CD14-positive monocyte (primary cell): ENCODE measurements around the gene PRRC2A. TPM values are rescaled to one million over a fixed set of nuclear protein-coding genes. Genes with fewer than 3 reads are reported as not detected.

ENCODE experiments used
- DNase-seq, 3 donors: peaks; one replicate each; pipeline ENCODE4 v3.0.0-alpha.2; 2011 to 2022
- H2AFZ ChIP-seq: 2 replicates; pipeline ENCODE4 v1.6.0; 2012; ENCODE audit warnings: mild to moderate bottlenecking, low read depth, low read length, inconsistent platforms; ENCODE audit not compliant: insufficient read depth, poor library complexity, severe bottlenecking
- H3K27ac ChIP-seq, 2 donors: 1 replicate in 1 of 2; 2 replicates in 1 of 2; pipeline ENCODE4 v1.5.1; 2012 to 2013; ENCODE audit warnings: low read length in 2 of 2, control low read depth in 1 of 2, inconsistent platforms in 1 of 2, low read depth in 1 of 2, mild to moderate bottlenecking in 1 of 2
- H3K27me3 ChIP-seq, 2 donors: one replicate each; pipeline versions ENCODE4 v1.6.0 to v1.6.1; 2011 to 2013; ENCODE audit warnings: low read length in 2 of 2; ENCODE audit not compliant: control insufficient read depth in 2 of 2, insufficient read depth in 2 of 2
- H3K36me3 ChIP-seq, 2 donors: replicated peaks in 1 of 2; 1 replicate in 1 of 2; 2 replicates in 1 of 2; pipeline versions ENCODE4 v1.5.1 to v1.6.1; 2012 to 2013; ENCODE audit warnings: low read length in 2 of 2, control low read depth in 1 of 2, inconsistent platforms in 1 of 2, mild to moderate bottlenecking in 1 of 2; ENCODE audit not compliant: insufficient read depth in 2 of 2, control insufficient read depth in 1 of 2
- H3K4me1 ChIP-seq, 2 donors: 1 replicate in 1 of 2; 2 replicates in 1 of 2; pipeline versions ENCODE4 v1.5.1 to v1.6.1; 2012 to 2013; ENCODE audit warnings: low read length in 2 of 2, control low read depth in 1 of 2, inconsistent platforms in 1 of 2, mild to moderate bottlenecking in 1 of 2, moderate library complexity in 1 of 2; ENCODE audit not compliant: insufficient read depth in 2 of 2, control insufficient read depth in 1 of 2
- H3K4me2 ChIP-seq: replicated peaks from 2 replicates; pipeline ENCODE3; 2012; ENCODE audit warnings: low read length, moderate library complexity, mild to moderate bottlenecking; ENCODE audit not compliant: poor library complexity, severe bottlenecking; ENCODE audit errors: extremely low read depth
- H3K4me3 ChIP-seq, 3 experiments: fragments of 200-600 bp in 1 of 3; sonication (generic) in 1 of 3; replicated peaks in 1 of 3; 1 replicate in 2 of 3; 2 replicates in 1 of 3; pipeline ENCODE4 v1.5.1; 2011 to 2013; ENCODE audit warnings: low read length in 3 of 3, mild to moderate bottlenecking in 3 of 3, control low read depth in 2 of 3, low read depth in 2 of 3, inconsistent platforms in 1 of 3, moderate library complexity in 1 of 3
- H3K79me2 ChIP-seq: 2 replicates; pipeline ENCODE4 v1.6.0; 2012; ENCODE audit warnings: mild to moderate bottlenecking, control low read depth, inconsistent platforms, low read length, moderate library complexity; ENCODE audit not compliant: insufficient read depth
- H3K9ac ChIP-seq: 2 replicates; pipeline ENCODE4 v1.6.0; 2017; ENCODE audit warnings: low read length, mild to moderate bottlenecking; ENCODE audit not compliant: insufficient read depth, poor library complexity, severe bottlenecking
- H3K9me3 ChIP-seq, 2 donors: replicated peaks in 1 of 2; 1 replicate in 1 of 2; 2 replicates in 1 of 2; pipeline versions ENCODE4 v1.5.1 to v1.6.1; 2012 to 2013; ENCODE audit warnings: low read length in 2 of 2, control low read depth in 1 of 2; ENCODE audit not compliant: control insufficient read depth in 1 of 2, insufficient read depth in 1 of 2
- H4K20me1 ChIP-seq: 2 replicates; pipeline ENCODE4 v1.6.0; 2012; ENCODE audit warnings: mild to moderate bottlenecking, low read length, control low read depth, moderate library complexity; ENCODE audit not compliant: insufficient read depth
- H3K27ac Mint-ChIP-seq, 7 donors: one replicate each; pipeline ENCODE4 v1.8.0; 2020; ENCODE audit warnings: mild to moderate bottlenecking in 7 of 7, mixed read lengths in 7 of 7, moderate library complexity in 6 of 7, inconsistent platforms in 2 of 7
- H3K27me3 Mint-ChIP-seq, 3 donors: one replicate each; pipeline ENCODE4 v1.8.0; 2021 to 2022; ENCODE audit warnings: low read depth in 3 of 3, mild to moderate bottlenecking in 3 of 3, mixed read lengths in 3 of 3, moderate library complexity in 3 of 3, inconsistent platforms in 1 of 3
- H3K36me3 Mint-ChIP-seq, 2 donors: one replicate each; pipeline ENCODE4 v1.8.0; 2020; ENCODE audit warnings: mixed read lengths in 2 of 2, inconsistent platforms in 1 of 2, mild to moderate bottlenecking in 1 of 2
- H3K4me1 Mint-ChIP-seq: one replicate; pipeline ENCODE4 v1.8.0; 2020; ENCODE audit warnings: mild to moderate bottlenecking, mixed read lengths
- H3K4me3 Mint-ChIP-seq, 2 donors: one replicate each; pipeline ENCODE4 v1.8.0; 2020; ENCODE audit warnings: mild to moderate bottlenecking in 2 of 2, mixed read lengths in 2 of 2, moderate library complexity in 1 of 2
- H3K9me3 Mint-ChIP-seq, 7 donors: one replicate each; pipeline ENCODE4 v1.8.0; 2020 to 2022; ENCODE audit warnings: mixed read lengths in 7 of 7, mild to moderate bottlenecking in 6 of 7, moderate library complexity in 6 of 7, inconsistent platforms in 2 of 7
- CTCF ChIP-seq: fragments of 200-600 bp; IDR thresholded peaks from one replicate; pipeline ENCODE4 v1.8.0; 2022; ENCODE audit warnings: antibody characterized with exemption, mild to moderate bottlenecking
- WGBS: methylation state at CpG from one replicate; pipeline ENCODE4 v1.1.5; 2013; ENCODE audit warnings: missing lambda C conversion rate; ENCODE audit not compliant: insufficient coverage; 5-methylcytosine and 5-hydroxymethylcytosine counted together
- intact Hi-C, 2 donors: fragments of 100-400 bp; cut with micrococcal nuclease; formaldehyde crosslinking; loops; one replicate each; pipeline versions ENCODE4 v1.15.0 to v1.15.1; 2023
- polyA plus RNA-seq, 3 donors: library from polyadenylated mRNA; depleted of rRNA in 1 of 3; unstranded in 2 of 3; stranded (reverse) in 1 of 3; fragments of 300-500 nt in 2 of 3; fragments of >200 nt in 1 of 3; fragmentation: Illumina TruSeq in 2 of 3; gene quantifications; 1 replicate in 2 of 3; 2 replicates in 1 of 3; pipeline ENCODE4 v1.2.3, GENCODE V29; 2012 to 2021

PRRC2A gene
- polyA plus RNA-seq, 3 donors, result 1.2 to 76.7 (median 2.3) TPM

GRCh38 chr6:31633447-31633846 lies 12.9 kb downstream of the PRRC2A start:
- Histone ChIP-seq H3K4me3 (no peak overlapping the region), H4K20me1 (peaks cover 88% of the 10 kb centered on the region), H3K27me3 (no peaks in the 10 kb centered on the region), H2AFZ (no peak overlapping the region), H3K4me1 (no peaks in the 10 kb centered on the region), H3K9ac (no peak overlapping the region), H3K36me3 (peaks cover 94 to 99% of the 10 kb centered on the region in 2 donors), H3K27ac (no peak overlapping the region), H3K79me2 (peaks cover 27% of the 10 kb centered on the region), H3K9me3 (no peaks in the 10 kb centered on the region), H3K4me2 (no peak overlapping the region)
- Mint-ChIP-seq H3K4me3 (no peak overlapping the region), H3K27me3 (no peaks in the 10 kb centered on the region), H3K27ac (peak overlapping the region in 2 of 7 donors; percentile 30 to 70), H3K9me3 (no peaks in the 10 kb centered on the region), H3K4me1 (no peaks in the 10 kb centered on the region), H3K36me3 (peaks cover 91 to 97% of the 10 kb centered on the region in 2 donors)
- no CpG with 5 or more reads among the region's 7 CpGs for WGBS
- intact Hi-C loops, result no loop called here
- TF ChIP-seq CTCF, result no peak
- no peak for DNase-seq

DNA sequence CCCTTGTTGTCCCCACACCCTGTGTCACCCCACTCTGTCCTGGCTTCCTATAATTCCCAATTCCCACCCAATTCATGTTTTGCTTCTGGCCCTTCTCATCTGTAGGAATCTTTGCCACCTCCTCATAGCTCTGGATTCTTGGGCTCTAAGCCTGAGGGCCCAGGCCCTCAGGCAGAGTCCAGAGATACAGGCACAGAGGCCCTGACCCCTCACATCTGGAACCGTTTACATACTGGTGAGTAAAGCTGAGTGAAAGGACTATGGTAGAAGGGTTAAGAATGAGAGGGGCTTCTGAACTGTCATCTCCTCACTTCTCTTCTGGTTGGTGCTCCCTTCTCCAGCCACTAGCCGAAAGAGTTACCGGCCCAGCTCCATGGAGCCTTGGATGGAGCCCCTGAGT lies 13.6 kb downstream of the PRRC2A start:
- intact Hi-C loops, result no loop called here

More for the DNA sequence above, 13.6 kb downstream of the PRRC2A start:
- H3K27me3 Mint-ChIP-seq, result no peaks in the 10 kb centered on the region
- Histone ChIP-seq H3K9ac (no peak overlapping the region), H3K27ac (no peak overlapping the region), H4K20me1 (peaks cover 94% of the 10 kb centered on the region), H3K4me3 (no peak overlapping the region), H2AFZ (no peak overlapping the region), H3K36me3 (peaks cover 94 to 99% of the 10 kb centered on the region in 2 donors), H3K4me2 (no peak overlapping the region), H3K79me2 (peaks cover 26% of the 10 kb centered on the region), H3K27me3 (no peaks in the 10 kb centered on the region), H3K9me3 (no peaks in the 10 kb centered on the region), H3K4me1 (no peaks in the 10 kb centered on the region)
- DNase-seq, result no peak
- no peaks in the 10 kb centered on the region for H3K4me1 Mint-ChIP-seq
- H3K36me3 Mint-ChIP-seq, result peaks cover 89 to 97% of the 10 kb centered on the region in 2 donors
- no peaks in the 10 kb centered on the region for H3K9me3 Mint-ChIP-seq
- no peak overlapping the region for H3K4me3 Mint-ChIP-seq
- peak overlapping the region in 3 of 7 donors; percentile 1 to 74 (median 27) for H3K27ac Mint-ChIP-seq
- no CpG with 5 or more reads among the region's 3 CpGs for whole genome bisulfite sequencing
- TF ChIP-seq CTCF, result no peak
